Sigmoid colon (tissue), 7 donors: ENCODE results near the gene AKIP1. TPM values are rescaled to one million over a fixed set of nuclear protein-coding genes. Genes with fewer than 3 reads are reported as not detected.
"Not testable (repeated sequence)": the region's sequence is repeated elsewhere in the genome, so short reads cannot be mapped to it uniquely, and the experiment has no call there.

ENCODE experiments used
- DNase-seq: peaks from one replicate; pipeline ENCODE4 v3.0.0-alpha.2; 2019
- H3K27ac ChIP-seq, 4 donors: fragments of 200-600 bp; sonication (generic); one replicate each; pipeline ENCODE4 v1.5.1; 2016 to 2019; ENCODE audit warnings: mild to moderate bottlenecking in 1 of 4
- H3K27me3 ChIP-seq, 3 donors: fragments of 200-600 bp; sonication (generic); one replicate each; pipeline ENCODE4 v1.5.1; 2019; ENCODE audit warnings: mild to moderate bottlenecking in 1 of 3
- H3K36me3 ChIP-seq, 4 donors: fragments of 200-600 bp; sonication (generic); one replicate each; pipeline ENCODE4 v1.5.1; 2016 to 2019
- H3K4me1 ChIP-seq, 4 donors: fragments of 200-600 bp; sonication (generic); one replicate each; pipeline ENCODE4 v1.5.1; 2017 to 2019
- H3K4me3 ChIP-seq, 4 donors: fragments of 200-600 bp; sonication (generic); one replicate each; pipeline ENCODE4 v1.5.1; 2017 to 2019; ENCODE audit warnings: mild to moderate bottlenecking in 2 of 4, moderate library complexity in 1 of 4
- H3K9me3 ChIP-seq, 4 donors: fragments of 200-600 bp in 3 of 4; sonication (generic) in 3 of 4; one replicate each; pipeline versions ENCODE4 v1.5.1 to v1.6.1; 2013 to 2019
- CTCF ChIP-seq, 4 experiments: fragments of 450-650 bp in 3 of 4; fragments of 200-600 bp in 1 of 4; IDR thresholded peaks; one replicate each; pipeline ENCODE4 v1.5.1; 2016 to 2019; ENCODE audit warnings: antibody characterized with exemption in 4 of 4, mild to moderate bottlenecking in 3 of 4, moderate library complexity in 2 of 4
- EP300 ChIP-seq, 4 donors: sonication (generic); formaldehyde crosslinking; IDR thresholded peaks; one replicate each; pipeline ENCODE4 v1.6.1; 2017; ENCODE audit warnings: antibody characterized with exemption in 4 of 4
- POLR2A ChIP-seq, 2 donors: fragments of 450-650 bp; IDR thresholded peaks; one replicate each; pipeline ENCODE4 v1.6.1; 2016; ENCODE audit warnings: antibody characterized with exemption in 2 of 2, mild to moderate bottlenecking in 2 of 2, moderate library complexity in 2 of 2
- POLR2AphosphoS5 ChIP-seq, 4 donors: sonication (generic); formaldehyde crosslinking; IDR thresholded peaks; one replicate each; pipeline ENCODE4 v1.6.1; 2017; ENCODE audit warnings: antibody characterized with exemption in 4 of 4
- WGBS, 2 donors: extraction: QIAGEN DNeasy Blood & Tissue Kit; methylation state at CpG; one replicate each; pipeline ENCODE4 v1.1.7; 2013; 5-methylcytosine and 5-hydroxymethylcytosine counted together
- intact Hi-C: fragments of 100-400 bp; cut with DNase I; formaldehyde crosslinking; loops from one replicate; pipeline ENCODE4 v1.15.1; 2023
- polyA plus RNA-seq, 3 donors: library from polyadenylated mRNA; stranded (reverse); fragments of 200-250 nt; gene quantifications; one replicate each; pipeline ENCODE4 v1.2.3, GENCODE V29; 2013
- total RNA-seq, 4 donors: library from RNA; depleted of rRNA; stranded (reverse); fragments of >200 nt; gene quantifications; one replicate each; pipeline ENCODE4 v1.1.0, GENCODE V29; 2016
- donor health status: healthy with polysubstance abuse.
- donor health status: Bipolar disorder and iron deficiency.
- donor health status: healthy.

AKIP1 gene
- total and polyA plus RNA-seq, 7 donors, result 18.0 to 33.2 (median 21.6) TPM

GRCh38 chr11:8934742-8935488 is 23.9 kb downstream of the AKIP1 start:
- no peaks in the 10 kb centered on the region for H3K9me3 ChIP-seq
- no peaks in the 10 kb centered on the region for H3K27me3 ChIP-seq
- H3K4me1 ChIP-seq, result no peaks in the 10 kb centered on the region
- intact Hi-C loops, result no loop called here
- no peak overlapping the region for H3K27ac ChIP-seq
- H3K4me3 ChIP-seq, result no peak overlapping the region
- no peak for DNase-seq
- WGBS, 2 donors, result 60 to 70% methylated on average over 14 of the region's 14 CpGs
- H3K36me3 ChIP-seq, result no peaks in the 10 kb centered on the region
- TF ChIP-seq EP300 (IDR thresholded peaks at IDR 0.05) (no peak), CTCF (IDR thresholded peaks at IDR 0.05) (no peak), POLR2A (IDR thresholded peaks at IDR 0.05) (no peak), POLR2AphosphoS5 (IDR thresholded peaks at IDR 0.05) (no peak)

DNA sequence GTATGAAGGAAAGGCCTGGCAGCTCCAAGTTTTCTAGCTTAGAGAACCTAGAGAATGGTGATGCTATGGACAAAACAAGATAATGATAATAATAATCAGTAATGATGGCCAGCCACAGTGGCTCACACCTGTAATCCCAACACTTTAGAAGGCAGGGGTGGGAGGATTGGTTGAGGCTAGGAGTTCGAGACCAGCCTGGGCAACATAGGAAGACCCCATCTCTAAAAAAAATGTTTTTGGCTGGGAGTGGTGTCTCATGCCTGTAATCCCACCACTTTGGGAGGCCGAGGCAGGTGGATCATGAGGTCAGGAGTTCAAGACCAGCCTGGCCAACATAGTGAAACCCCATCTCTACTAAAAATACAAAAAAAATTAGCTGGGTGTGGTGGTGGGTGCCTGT is 24.8 kb downstream of the AKIP1 start:
- WGBS, 2 donors, result 88 to 93% methylated on average over 2 of the region's 2 CpGs
- H3K4me3 ChIP-seq, H3K4me1 ChIP-seq, H3K27ac ChIP-seq, intact Hi-C loops, DNase-seq, H3K36me3 ChIP-seq, H3K9me3 ChIP-seq, H3K27me3 ChIP-seq: not testable (repeated sequence)

GRCh38 chr11:8937159-8937558 is 26.2 kb downstream of the AKIP1 start:
- H3K4me3 ChIP-seq, result no peak overlapping the region
- no peak overlapping the region for H3K27ac ChIP-seq
- no peak for TF ChIP-seq CTCF (IDR thresholded peaks at IDR 0.05)
- TF ChIP-seq EP300 (IDR thresholded peaks at IDR 0.05), result no peak
- TF ChIP-seq POLR2AphosphoS5 (IDR thresholded peaks at IDR 0.05), result no peak
- no peak for TF ChIP-seq POLR2A (IDR thresholded peaks at IDR 0.05)
- no peaks in the 10 kb centered on the region for H3K36me3 ChIP-seq
- 88 to 90% methylated on average over 10 of the region's 10 CpGs for WGBS, 2 donors
- H3K9me3 ChIP-seq, result no peaks in the 10 kb centered on the region
- DNase-seq, result no peak
- no peaks in the 10 kb centered on the region for H3K27me3 ChIP-seq
- intact Hi-C loops, result no loop called here
- no peaks in the 10 kb centered on the region for H3K4me1 ChIP-seq

DNA sequence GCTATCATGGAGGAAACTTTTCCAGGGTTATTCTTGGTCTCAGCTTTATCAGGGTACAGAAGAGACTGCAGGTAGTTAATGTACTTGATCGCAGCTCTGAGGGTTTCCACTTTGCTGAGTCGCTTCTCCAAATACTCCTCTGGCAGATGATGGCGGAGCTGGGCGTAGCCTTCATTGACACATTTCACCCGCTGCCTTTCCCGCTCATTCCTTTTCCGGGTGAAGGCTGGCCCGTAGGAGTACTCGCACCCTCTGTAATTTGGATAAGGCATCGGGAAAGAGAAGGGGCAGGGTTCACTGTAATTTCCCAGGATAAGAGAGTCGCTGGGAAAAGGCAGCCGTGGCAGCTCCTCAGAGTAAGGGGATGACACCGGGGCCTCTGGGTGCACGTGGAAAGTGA is 26.7 kb downstream of the AKIP1 start:
- H3K4me1 ChIP-seq, result no peaks in the 10 kb centered on the region
- no peaks in the 10 kb centered on the region for H3K27me3 ChIP-seq
- H3K36me3 ChIP-seq, result no peaks in the 10 kb centered on the region
- no peak overlapping the region for H3K27ac ChIP-seq
- intact Hi-C loops, result no loop called here
- WGBS, 2 donors, result 85 to 93% methylated on average over 14 of the region's 14 CpGs
- TF ChIP-seq POLR2AphosphoS5 (IDR thresholded peaks at IDR 0.05), result no peak
- no peak for TF ChIP-seq CTCF (IDR thresholded peaks at IDR 0.05)
- no peak for TF ChIP-seq POLR2A (IDR thresholded peaks at IDR 0.05)
- no peak for TF ChIP-seq EP300 (IDR thresholded peaks at IDR 0.05)
- DNase-seq, result no peak
- H3K4me3 ChIP-seq, result no peak overlapping the region
- no peaks in the 10 kb centered on the region for H3K9me3 ChIP-seq

DNA sequence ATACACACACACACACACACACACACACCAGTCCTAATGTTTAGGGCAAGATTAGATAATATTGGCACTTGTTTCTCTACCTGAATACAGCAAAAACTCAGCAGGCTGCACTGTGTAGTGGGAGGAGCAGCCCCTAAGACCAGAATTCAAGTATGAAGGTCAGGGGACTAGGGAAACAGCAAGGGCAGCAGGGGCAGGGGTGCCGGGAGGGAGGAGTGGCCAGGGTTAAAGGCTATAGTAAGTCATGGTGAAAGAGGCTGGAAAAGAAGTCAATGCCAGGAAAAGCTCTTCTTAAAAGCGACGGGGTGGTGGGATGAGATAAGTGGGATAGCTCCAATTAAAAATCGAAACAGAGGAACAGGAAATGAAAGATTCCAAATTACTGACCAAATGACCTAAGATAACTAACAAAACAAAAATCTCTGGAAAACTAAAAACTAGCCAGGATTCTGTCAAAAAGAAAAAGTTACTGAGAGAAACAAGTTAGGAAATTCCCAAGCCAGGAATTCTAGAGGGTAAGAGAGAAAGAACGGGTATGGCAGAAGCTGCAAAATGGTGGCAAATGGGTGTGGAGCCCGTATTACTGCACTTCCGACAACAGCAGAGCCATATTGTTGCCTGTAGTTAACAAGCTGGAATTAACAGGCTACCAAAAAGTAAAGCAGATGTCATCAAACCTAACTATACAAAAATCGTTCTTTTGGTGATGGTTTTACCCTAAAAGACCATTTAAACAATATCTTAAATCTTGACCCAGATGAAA is 30.5 kb downstream of the AKIP1 start:
- Histone ChIP-seq H3K4me3 (no peak overlapping the region), H3K9me3 (no peaks in the 10 kb centered on the region), H3K27me3 (no peaks in the 10 kb centered on the region), H3K36me3 (peaks cover 0 to 5% (median 0%) of the 10 kb centered on the region in 4 donors), H3K27ac (no peak overlapping the region), H3K4me1 (no peaks in the 10 kb centered on the region)
- intact Hi-C loops, result no loop called here
- WGBS, 2 donors, result 73 to 78% methylated on average over 8 of the region's 8 CpGs
- TF ChIP-seq POLR2A (IDR thresholded peaks at IDR 0.05) (no peak), CTCF (IDR thresholded peaks at IDR 0.05) (no peak), POLR2AphosphoS5 (IDR thresholded peaks at IDR 0.05) (no peak), EP300 (IDR thresholded peaks at IDR 0.05) (no peak)
- no peak for DNase-seq
